ENCODE measurements around the gene PRKAG2. TPM values are rescaled to one million over a fixed set of nuclear protein-coding genes. Genes with fewer than 3 reads are reported as not detected.

The PRKAG2 gene
- total RNA-seq, 1 donor from 2014 or later: 130 TPM

DNA sequence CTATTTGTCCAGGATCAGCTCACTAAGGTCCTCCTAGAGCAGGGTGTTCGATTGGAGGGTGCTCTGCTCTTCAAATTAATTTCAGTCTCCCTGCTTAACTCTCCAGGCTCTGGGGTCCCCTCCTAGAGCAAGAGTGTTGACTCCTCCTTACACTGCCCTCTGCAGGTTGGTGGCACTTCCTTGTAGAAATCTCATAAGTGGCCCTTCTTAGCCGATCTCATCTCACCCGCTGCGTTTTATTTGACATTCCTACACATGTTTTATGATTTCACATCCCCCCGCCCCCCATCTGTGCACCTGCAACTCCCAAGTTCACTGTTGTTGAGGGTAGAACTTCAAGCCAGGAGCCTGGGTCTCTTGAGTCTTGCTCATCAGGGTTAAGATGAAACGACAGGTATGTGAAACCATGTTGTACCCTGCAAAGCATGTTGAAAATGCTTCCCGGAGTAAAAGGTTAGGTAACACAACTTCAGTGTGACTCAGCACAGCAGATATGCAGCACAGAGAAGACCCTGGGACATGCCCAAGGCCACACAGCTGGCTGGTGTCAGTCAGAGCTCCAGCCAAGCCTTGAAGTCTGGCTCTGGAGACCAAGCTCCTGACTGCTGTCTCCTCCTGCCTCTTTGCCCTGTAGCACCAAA, 171.2 kb downstream of the PRKAG2 start:
- H3K4me3 ChIP-seq: peak overlapping the region; percentile 24
- H3K4me1 ChIP-seq: peaks cover 53% of the 10 kb centered on the region
- peak; percentile 15 for DNase-seq
- H3K27me3 ChIP-seq (ENCODE audit: low read depth): no peaks in the 10 kb centered on the region
- TF ChIP-seq, protein P1, sequence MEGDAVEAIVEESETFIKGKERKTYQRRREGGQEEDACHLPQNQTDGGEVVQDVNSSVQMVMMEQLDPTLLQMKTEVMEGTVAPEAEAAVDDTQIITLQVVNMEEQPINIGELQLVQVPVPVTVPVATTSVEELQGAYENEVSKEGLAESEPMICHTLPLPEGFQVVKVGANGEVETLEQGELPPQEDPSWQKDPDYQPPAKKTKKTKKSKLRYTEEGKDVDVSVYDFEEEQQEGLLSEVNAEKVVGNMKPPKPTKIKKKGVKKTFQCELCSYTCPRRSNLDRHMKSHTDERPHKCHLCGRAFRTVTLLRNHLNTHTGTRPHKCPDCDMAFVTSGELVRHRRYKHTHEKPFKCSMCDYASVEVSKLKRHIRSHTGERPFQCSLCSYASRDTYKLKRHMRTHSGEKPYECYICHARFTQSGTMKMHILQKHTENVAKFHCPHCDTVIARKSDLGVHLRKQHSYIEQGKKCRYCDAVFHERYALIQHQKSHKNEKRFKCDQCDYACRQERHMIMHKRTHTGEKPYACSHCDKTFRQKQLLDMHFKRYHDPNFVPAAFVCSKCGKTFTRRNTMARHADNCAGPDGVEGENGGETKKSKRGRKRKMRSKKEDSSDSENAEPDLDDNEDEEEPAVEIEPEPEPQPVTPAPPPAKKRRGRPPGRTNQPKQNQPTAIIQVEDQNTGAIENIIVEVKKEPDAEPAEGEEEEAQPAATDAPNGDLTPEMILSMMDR (IDR thresholded peaks at IDR 0.05; ENCODE audit: borderline replicate concordance): peak; percentile 65
- no peaks in the 10 kb centered on the region for H3K9me3 ChIP-seq (replicated peaks)
- intact Hi-C loops (cut with micrococcal nuclease): no loop called here
- no peaks in the 10 kb centered on the region for H3K36me3 ChIP-seq
- H3K27ac ChIP-seq (replicated peaks): peak overlapping the region; percentile 36

DNA sequence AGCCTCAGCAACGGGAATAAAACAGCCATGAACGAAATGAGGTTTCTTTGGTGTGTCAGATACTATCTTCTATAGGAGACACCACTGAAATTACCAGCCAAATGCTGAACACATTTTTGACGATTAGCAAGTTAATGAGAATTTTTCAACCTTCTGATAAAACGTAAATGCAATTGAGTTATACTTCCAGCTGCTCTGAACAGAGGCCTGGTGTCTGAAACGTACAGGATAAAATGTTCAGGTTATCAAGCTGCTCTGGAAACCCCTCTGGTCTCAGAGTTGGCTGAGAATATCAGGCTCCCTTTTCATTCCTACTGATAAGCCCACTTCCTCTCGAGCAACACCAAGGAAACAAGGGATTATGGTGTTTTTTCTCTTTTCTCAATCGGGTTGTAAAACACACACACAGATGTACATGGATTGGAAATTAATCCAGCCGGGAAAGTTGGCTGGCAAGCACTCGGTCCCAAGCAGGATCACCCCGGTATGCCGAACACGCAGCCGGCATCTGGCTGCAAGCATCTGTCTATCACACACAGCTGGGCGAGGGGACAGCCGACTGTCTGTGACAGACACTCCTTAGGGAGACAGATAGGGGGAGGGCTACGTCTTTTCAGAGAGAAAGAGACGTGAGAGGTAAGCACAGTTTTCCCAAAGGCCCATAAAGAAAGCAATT, 171.8 kb downstream of the PRKAG2 start:
- intact Hi-C loops (cut with micrococcal nuclease): no loop called here
- peak overlapping the region; percentile 36 for H3K27ac ChIP-seq (replicated peaks)

DNA sequence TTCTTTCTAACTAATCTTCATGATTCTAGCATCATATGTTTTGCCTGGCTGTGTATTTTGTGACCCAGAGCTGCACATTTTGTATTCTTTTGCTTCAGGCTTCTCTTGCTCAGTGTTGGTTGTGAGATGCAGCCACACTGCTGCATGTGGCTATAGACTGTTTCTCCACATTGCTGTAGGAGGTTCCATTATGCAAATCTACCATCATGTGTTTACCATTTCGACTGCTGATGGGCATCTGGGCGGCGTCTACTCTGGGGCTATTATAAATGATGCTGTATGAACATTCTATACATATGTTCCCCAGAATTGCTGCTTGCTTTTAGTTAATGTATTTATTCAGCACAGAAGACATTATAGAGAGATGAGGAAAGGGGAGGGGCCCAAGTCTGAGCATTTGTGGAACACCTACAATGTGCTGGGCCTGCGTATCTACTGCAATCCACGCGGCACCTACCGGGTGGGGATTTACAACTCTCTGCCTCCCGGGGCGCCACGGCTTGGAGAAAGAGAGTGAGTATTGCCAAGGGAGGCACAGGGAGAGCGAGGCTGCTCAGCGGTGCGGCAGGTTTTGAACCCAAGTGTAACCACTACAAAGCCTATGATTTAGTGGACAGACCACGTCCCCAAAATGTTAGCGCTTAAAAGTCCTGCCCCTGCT, 172.5 kb downstream of the PRKAG2 start:
- Histone ChIP-seq H3K9me3 (replicated peaks) (no peaks in the 10 kb centered on the region), H3K27ac (replicated peaks) (no peak overlapping the region), H3K4me1 (peaks cover 64% of the 10 kb centered on the region), H3K36me3 (no peaks in the 10 kb centered on the region), H3K4me3 (no peak overlapping the region), H3K27me3 (ENCODE audit: low read depth) (no peaks in the 10 kb centered on the region)
- DNase-seq: peak; percentile 7
- TF ChIP-seq, protein P1 (IDR thresholded peaks at IDR 0.05; ENCODE audit: borderline replicate concordance): no peak
- intact Hi-C loops (cut with micrococcal nuclease): no loop called here

More for the DNA sequence above, 171.8 kb downstream of the PRKAG2 start:
- TF ChIP-seq, protein P1 (IDR thresholded peaks at IDR 0.05; ENCODE audit: borderline replicate concordance): no peak
- DNase-seq: peak; percentile 14
- Histone ChIP-seq H3K4me3 (peak overlapping the region; percentile 24), H3K4me1 (peaks cover 57% of the 10 kb centered on the region), H3K36me3 (no peaks in the 10 kb centered on the region), H3K27me3 (ENCODE audit: low read depth) (no peaks in the 10 kb centered on the region), H3K9me3 (replicated peaks) (no peaks in the 10 kb centered on the region)

DNA sequence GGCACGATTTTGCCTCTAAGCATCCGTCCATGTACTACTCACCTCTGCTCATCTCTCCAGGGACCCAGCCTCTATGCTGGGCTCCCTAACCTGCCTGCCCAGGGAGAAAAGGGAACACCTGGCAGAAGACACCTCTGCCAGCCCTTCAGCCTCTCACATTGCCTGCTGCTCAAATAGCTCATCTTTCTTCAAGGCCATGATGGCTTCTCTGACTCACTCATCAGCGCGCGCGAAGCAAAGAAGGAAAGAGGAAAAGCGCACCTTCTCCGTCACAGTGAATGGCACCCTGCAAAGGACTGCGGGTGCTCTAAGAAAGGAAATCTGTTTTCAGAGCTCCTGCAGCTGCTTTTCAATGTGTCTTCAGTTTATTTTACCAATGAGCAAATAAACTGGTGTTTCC, 174.0 kb downstream of the PRKAG2 start:
- no peak overlapping the region for H3K27ac ChIP-seq (replicated peaks)
- H3K27me3 ChIP-seq (ENCODE audit: low read depth): no peaks in the 10 kb centered on the region
- H3K4me1 ChIP-seq: peaks cover 59% of the 10 kb centered on the region

DNA sequence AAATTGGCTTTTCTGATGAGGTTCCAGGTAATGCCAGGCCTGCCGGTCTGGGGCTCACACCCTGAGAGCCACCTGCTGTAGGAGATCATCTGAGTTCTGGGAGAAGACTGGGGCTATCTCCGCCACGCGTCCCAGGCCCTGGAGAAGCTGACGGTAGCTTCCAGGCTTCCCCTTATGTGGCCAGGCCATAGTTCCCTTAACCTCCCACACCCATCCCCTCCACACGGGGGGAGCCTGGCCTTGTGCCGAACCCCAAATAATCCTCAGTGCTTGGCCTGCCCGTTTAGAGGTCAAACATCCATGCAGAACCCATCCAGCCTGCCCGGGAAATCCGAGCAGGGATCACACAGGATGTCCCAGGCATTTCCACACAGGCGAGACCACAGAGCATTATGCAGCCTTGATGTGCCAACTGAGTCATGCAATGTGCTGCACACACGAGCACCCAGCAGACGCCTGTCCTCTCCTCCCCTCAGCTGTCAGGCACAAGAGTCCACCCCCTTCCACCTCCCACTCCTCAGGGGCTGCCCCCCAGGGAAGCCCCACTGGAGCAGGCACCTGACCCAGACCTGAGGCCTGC, 176.2 kb downstream of the PRKAG2 start:
- H3K4me3 ChIP-seq: no peak overlapping the region
- intact Hi-C loops (cut with micrococcal nuclease): no loop called here
- peak; percentile 13 for DNase-seq
- TF ChIP-seq, protein P1 (IDR thresholded peaks at IDR 0.05; ENCODE audit: borderline replicate concordance): no peak
- H3K9me3 ChIP-seq (replicated peaks): no peaks in the 10 kb centered on the region
- no peaks in the 10 kb centered on the region for H3K27me3 ChIP-seq (ENCODE audit: low read depth)
- no peaks in the 10 kb centered on the region for H3K36me3 ChIP-seq
- peak overlapping the region; percentile 6 for H3K27ac ChIP-seq (replicated peaks)
- peaks cover 53% of the 10 kb centered on the region for H3K4me1 ChIP-seq

More for the DNA sequence above, 174.0 kb downstream of the PRKAG2 start:
- peak; percentile 5 for DNase-seq
- Histone ChIP-seq H3K4me3 (no peak overlapping the region), H3K36me3 (no peaks in the 10 kb centered on the region), H3K9me3 (replicated peaks) (no peaks in the 10 kb centered on the region)
- intact Hi-C loops (cut with micrococcal nuclease): no loop called here
- TF ChIP-seq, protein P1 (IDR thresholded peaks at IDR 0.05; ENCODE audit: borderline replicate concordance): no peak
